Esophagus muscularis mucosa (tissue), 3 donors: ENCODE data around the gene PSG11.
"Not testable (repeated sequence)": the region's sequence is repeated elsewhere in the genome, so short reads cannot be mapped to it uniquely, and the experiment has no call there.

Experiments used
- CTCF ChIP-seq, 3 experiments: fragments of 200-600 bp in 2 of 3; fragments of 450-650 bp in 1 of 3; sonication (generic) in 2 of 3; IDR thresholded peaks; one replicate each; pipeline ENCODE4 v1.5.1; 2017 to 2019; ENCODE audit warnings: antibody characterized with exemption in 3 of 3, mild to moderate bottlenecking in 2 of 3, moderate library complexity in 1 of 3
- POLR2A ChIP-seq: fragments of 450-650 bp; IDR thresholded peaks from one replicate; pipeline ENCODE4 v1.6.1; 2017; ENCODE audit warnings: antibody characterized with exemption, moderate library complexity, mild to moderate bottlenecking, low read depth

- not testable (repeated sequence) for TF ChIP-seq POLR2A; CTCF (IDR thresholded peaks at IDR 0.05)
These were observed 35.1 kb upstream of the PSG11 start for GRCh38 chr19:43061326-43061725.
